ENCODE data around the gene ZNF710. TPM values are rescaled to one million over a fixed set of nuclear protein-coding genes. Genes with fewer than 3 reads are reported as not detected.

Gene ZNF710
- total and polyA plus RNA-seq, 2 experiments from 2014 or later = 7.8 to 22.2 TPM

GRCh38 chr15:90039996-90040395 lies 38.9 kb downstream of the ZNF710 start:
- DNase-seq (ENCODE audit: low read depth in 1 of 2, low spot score in 1 of 2) = no peak
- H3K4me1 ChIP-seq (ENCODE audit: low read depth) = peaks cover 38% of the 10 kb centered on the region
- H3K27me3 ChIP-seq = no peaks in the 10 kb centered on the region
- no peaks in the 10 kb centered on the region for H3K36me3 ChIP-seq
- no peak for TF ChIP-seq CTCF (IDR thresholded peaks at IDR 0.05; ENCODE audit: low read depth, low read length)
- H3K9me3 ChIP-seq (ENCODE audit: low read depth) = no peaks in the 10 kb centered on the region
- H3K4me3 ChIP-seq = no peak overlapping the region
- no peak overlapping the region for H3K27ac ChIP-seq

- H3K4me3 ChIP-seq = no peak overlapping the region
- TF ChIP-seq CTCF (IDR thresholded peaks at IDR 0.05; ENCODE audit: low read depth, low read length) = no peak
- no peak overlapping the region for H3K27ac ChIP-seq
- peaks cover 35% of the 10 kb centered on the region for H3K4me1 ChIP-seq (ENCODE audit: low read depth)
- DNase-seq (ENCODE audit: low read depth in 1 of 2, low spot score in 1 of 2) = no peak
- no peaks in the 10 kb centered on the region for H3K27me3 ChIP-seq
- H3K36me3 ChIP-seq = no peaks in the 10 kb centered on the region
- no peaks in the 10 kb centered on the region for H3K9me3 ChIP-seq (ENCODE audit: low read depth)
Observed at GRCh38 chr15:90040618-90041017, 39.5 kb downstream of the ZNF710 start.

- Histone ChIP-seq H3K4me1 (ENCODE audit: low read depth) (peaks cover 26% of the 10 kb centered on the region), H3K27ac (no peak overlapping the region), H3K27me3 (no peaks in the 10 kb centered on the region), H3K4me3 (no peak overlapping the region), H3K9me3 (ENCODE audit: low read depth) (no peaks in the 10 kb centered on the region), H3K36me3 (no peaks in the 10 kb centered on the region)
- DNase-seq (ENCODE audit: low read depth in 1 of 2, low spot score in 1 of 2) = no peak
- no peak for TF ChIP-seq CTCF (IDR thresholded peaks at IDR 0.05; ENCODE audit: low read depth, low read length)
Observed at GRCh38 chr15:90042356-90042755, 41.2 kb downstream of the ZNF710 start.

DNA sequence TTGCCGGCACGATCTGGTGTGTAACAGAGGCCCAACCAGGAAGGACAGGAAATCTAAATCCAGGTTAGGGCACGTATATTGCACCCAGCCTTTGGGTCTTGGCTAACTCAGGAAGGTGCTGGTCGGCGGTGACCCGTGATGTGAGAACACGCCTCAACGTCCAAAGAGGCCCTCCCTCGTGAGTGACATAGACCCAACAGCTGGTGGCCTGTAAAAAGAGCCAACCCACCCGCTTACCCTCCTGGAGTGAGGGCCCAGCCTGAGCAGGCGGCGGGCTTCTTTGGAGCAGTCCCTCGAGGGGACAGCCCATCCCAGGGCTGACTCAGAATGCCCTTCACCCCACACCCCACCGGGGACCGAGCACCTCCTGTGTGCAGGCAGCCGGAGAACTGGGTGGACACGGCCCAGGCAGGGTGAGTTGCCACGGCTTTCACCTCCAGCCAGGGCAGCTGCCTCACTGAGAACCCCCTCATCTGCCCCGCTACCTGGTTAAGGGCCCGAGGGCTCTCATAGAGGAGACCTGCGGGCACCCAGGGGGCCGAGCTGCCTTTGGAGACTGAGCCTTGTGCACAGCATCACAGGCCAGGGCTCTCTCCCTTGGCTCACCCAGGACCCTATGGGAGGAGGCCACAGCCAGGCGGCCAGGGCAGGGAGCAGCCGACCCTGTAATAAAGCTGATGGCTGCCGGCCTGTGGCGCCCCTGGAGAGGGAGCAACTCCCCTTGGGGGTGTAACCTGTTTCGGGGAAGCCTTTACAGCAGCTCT lies 41.8 kb downstream of the ZNF710 start:
- no peaks in the 10 kb centered on the region for H3K36me3 ChIP-seq
- H3K4me3 ChIP-seq = no peak overlapping the region
- no peak for TF ChIP-seq CTCF (IDR thresholded peaks at IDR 0.05; ENCODE audit: low read depth, low read length)
- DNase-seq (ENCODE audit: low read depth in 1 of 2, low spot score in 1 of 2) = no peak
- no peaks in the 10 kb centered on the region for H3K27me3 ChIP-seq
- peaks cover 22% of the 10 kb centered on the region for H3K4me1 ChIP-seq (ENCODE audit: low read depth)
- H3K27ac ChIP-seq = no peak overlapping the region
- H3K9me3 ChIP-seq (ENCODE audit: low read depth) = no peaks in the 10 kb centered on the region

GRCh38 chr15:90043530-90044010 lies 42.4 kb downstream of the ZNF710 start:
- Histone ChIP-seq H3K27me3 (no peaks in the 10 kb centered on the region), H3K9me3 (ENCODE audit: low read depth) (no peaks in the 10 kb centered on the region), H3K36me3 (no peaks in the 10 kb centered on the region), H3K4me1 (ENCODE audit: low read depth) (peaks cover 18% of the 10 kb centered on the region), H3K27ac (no peak overlapping the region), H3K4me3 (no peak overlapping the region)
- DNase-seq (ENCODE audit: low read depth in 1 of 2, low spot score in 1 of 2) = no peak
- no peak for TF ChIP-seq CTCF (IDR thresholded peaks at IDR 0.05; ENCODE audit: low read depth, low read length)

Data from cardiac muscle cell (in vitro differentiated cells and primary cell).